Purkinje cell (primary cell): ENCODE results near the gene DRAXIN. TPM values are rescaled to one million over a fixed set of nuclear protein-coding genes. Genes with fewer than 3 reads are reported as not detected.

ENCODE experiments used
- polyA plus RNA-seq: library from polyadenylated mRNA; unstranded; fragments of >200 nt; fragmentation: Nextera tagmentation; gene quantifications from 2 replicates; pipeline ENCODE4 v1.2.1, GENCODE V29; 2014

The DRAXIN gene
- polyA plus RNA-seq, result not detected in 2 replicates

GRCh38 chr1:11691302-11691914 lies at the start of gene DRAXIN:
DRAXIN (plus strand) TSS chr1:11691710; CDS start chr1:11706259, 14,549 bp downstream.

DNA sequence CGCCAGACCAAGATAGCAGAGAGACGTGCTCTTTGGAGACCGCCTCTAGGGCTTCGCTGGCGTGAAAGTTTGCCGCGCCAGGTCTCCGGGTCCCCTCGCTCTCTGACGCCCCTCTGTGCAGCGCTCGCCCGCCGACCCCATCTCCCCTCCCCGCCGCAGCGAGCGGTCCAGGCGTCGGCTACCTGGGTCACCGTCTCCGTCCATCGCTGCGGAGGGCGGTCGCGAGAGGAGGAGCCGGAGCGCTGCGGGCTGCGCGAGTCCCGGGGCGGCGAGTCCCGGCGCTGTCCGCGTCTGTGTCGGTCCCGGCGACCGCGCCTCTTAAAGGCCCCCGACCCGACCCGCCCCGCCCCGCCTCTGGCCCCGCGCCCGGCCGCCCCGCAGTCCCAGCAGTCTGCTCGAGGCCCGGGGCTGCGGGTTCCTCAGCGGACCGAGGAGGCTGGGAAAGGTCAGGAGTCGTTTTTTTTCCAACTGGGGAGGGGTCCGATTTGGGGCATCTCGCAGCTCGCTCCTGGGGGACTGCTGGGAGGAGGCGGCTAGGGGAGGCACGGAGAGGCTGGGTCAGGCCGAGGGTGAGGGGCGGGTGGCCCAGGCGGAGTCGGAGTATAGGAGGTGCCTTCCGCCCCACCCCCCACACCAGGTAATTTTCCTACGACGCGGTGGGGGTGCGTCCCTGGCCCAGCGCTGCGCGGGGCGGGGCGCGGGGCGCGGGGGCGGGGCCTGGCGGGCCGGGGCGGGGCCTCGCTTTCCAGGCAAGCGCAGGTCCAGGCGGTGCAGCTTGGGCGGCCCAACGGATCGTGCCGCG lies 37.2 kb upstream of the DRAXIN start, which contains the start of the genes FBXO2 and FBXO44:
FBXO2 (minus strand) TSS at position 293 of the 802 bp plus-strand sequence; CDS start at position 204, 89 bp downstream.
FBXO44 (plus strand) TSS at position 741 of the 802 bp plus-strand sequence. CDS start 959 bp downstream, outside the sequence.

DNA sequence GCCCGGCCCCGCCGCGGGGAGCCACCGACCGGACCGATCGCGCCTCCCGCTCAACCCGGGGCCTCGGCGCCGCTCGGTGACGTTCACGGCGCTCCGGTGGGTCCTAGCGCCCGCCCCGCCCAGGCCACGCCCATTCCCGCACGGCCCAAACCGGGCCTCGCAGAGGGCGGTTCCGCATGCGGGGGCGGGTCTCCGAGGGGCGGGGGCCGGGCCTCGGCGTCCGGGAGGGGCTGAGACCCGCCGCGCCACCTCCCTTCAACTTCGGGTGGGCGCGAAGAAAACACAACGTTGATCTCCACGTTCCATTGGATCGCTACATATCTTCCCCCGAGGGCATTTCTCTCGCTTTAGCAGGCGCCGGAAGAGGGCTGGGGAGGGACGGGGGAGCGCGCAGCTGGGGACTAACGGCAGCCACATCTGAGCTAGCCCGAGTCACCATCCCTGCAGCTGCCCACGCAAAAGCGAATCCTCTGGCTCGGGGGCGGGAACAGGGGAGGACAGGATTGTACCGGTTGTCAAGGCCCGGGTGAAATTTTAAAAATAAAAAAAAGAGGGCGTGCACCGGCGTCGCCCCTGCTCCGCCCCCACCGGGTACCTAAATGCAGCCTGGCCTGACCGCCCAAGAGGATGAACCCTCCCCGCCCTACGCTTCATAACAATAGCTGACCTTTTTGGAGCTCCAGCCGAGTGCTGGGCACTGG lies 10.3 kb upstream of the DRAXIN start, which contains the start of gene MAD2L2:
MAD2L2 (minus strand) TSS at position 78 of the 701 bp plus-strand sequence. CDS start 547 bp downstream, outside the sequence.

DNA sequence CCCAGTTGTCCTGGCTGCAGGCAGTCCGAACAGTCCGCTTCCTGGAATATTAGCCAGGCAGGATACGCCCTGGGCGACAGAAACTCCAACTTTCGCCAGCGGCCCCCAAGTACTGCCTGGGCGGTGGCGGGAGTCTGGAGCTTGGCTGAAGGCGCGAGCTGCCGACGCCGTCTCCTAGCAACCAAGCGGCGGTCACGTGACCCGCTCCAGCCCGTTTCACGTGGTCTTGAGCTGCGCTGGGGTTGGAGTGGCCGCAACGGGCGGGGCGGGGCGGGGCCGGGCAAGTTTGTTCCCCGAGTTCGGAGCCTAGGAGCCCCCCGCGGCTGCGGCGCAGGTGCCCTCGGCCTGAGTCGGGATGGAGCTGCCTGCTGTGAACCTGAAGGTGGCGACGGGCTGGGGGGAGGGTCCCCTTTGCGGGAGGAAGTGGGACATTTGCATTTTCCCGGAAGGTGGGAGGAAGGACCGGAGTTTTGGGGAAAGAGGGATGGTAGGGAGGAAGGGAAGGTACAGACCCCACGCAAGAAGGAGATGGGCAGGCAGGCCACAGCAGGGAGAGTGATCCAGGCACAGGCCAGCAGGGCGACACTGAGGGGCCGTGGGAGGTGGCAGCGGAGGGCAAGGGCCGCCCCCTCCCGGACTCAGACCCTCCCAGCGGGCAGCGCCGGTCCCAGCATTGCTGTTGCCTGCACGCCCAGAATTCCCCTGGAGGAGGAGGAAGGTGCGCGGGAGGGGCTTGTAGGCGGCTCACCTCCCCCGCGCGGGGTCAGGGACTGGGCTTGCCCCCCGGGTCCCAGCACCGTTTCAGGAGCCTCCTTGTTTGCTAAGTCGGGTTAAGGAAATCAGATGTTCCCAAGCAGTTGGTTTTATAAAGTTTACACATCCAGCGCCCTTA lies 44.6 kb downstream of the DRAXIN start, which contains the start of gene AGTRAP:
AGTRAP (plus strand) TSS at position 283 of the 892 bp plus-strand sequence; CDS start at position 356, 73 bp downstream.

GRCh38 chr1:11761988-11762406 lies 70.5 kb downstream of the DRAXIN start, which contains the start of gene C1orf167:
C1orf167 (plus strand) TSS chr1:11762193; CDS start chr1:11764401, 2,208 bp downstream.

Other genes starting within 250 kb of the DRAXIN start
- gene DISP3, start 212.6 kb upstream of the DRAXIN start, polyA plus RNA-seq, result not detected in 2 replicates
- 19.1 and 20.4 TPM in 2 replicates for gene FBXO2, start 37.3 kb upstream of the DRAXIN start, polyA plus RNA-seq
- gene FBXO44, start 36.8 kb upstream of the DRAXIN start, polyA plus RNA-seq, result 11.0 and 17.4 TPM in 2 replicates
- 2.0 and 2.2 TPM in 2 replicates for gene FBXO6, start 27.5 kb upstream of the DRAXIN start, polyA plus RNA-seq
- gene MAD2L2, start 10.6 kb upstream of the DRAXIN start, polyA plus RNA-seq, result 6.3 and 13.7 TPM in 2 replicates
- gene AGTRAP, start 44.4 kb downstream of the DRAXIN start, polyA plus RNA-seq, result 1.8 and 1.9 TPM in 2 replicates
- not detected in 2 replicates for gene C1orf167, start 70.5 kb downstream of the DRAXIN start, polyA plus RNA-seq
- gene MTHFR, start 114.3 kb downstream of the DRAXIN start, polyA plus RNA-seq, result 0.34 and 0.98 TPM in 2 replicates
- 10.5 and 11.9 TPM in 2 replicates for gene CLCN6, start 114.5 kb downstream of the DRAXIN start, polyA plus RNA-seq
- 1.8 TPM in 1 of 2 replicates, not detected in the other for gene NPPA, start 156.1 kb downstream of the DRAXIN start, polyA plus RNA-seq
- 1.8 TPM in 1 of 2 replicates, not detected in the other for gene NPPB, start 167.2 kb downstream of the DRAXIN start, polyA plus RNA-seq
- gene KIAA2013, start 234.7 kb downstream of the DRAXIN start, polyA plus RNA-seq, result 2.0 and 7.0 TPM in 2 replicates
- 12.0 and 21.7 TPM in 2 replicates for gene PLOD1, start 243.0 kb downstream of the DRAXIN start, polyA plus RNA-seq